AG04450 (cell line): ENCODE measurements around the gene NACC2. TPM values are rescaled to one million over a fixed set of nuclear protein-coding genes. Genes with fewer than 3 reads are reported as not detected.
A peak's percentile ranks its signal among the peaks of the same experiment; 100 is the strongest.

Source experiments
- CTCF ChIA-PET: fragments of 300-600, 350-600 bp; formaldehyde crosslinking; extraction: SDS; loops from one replicate; lab custom pipeline; 2022; ENCODE audit warnings: antibody characterized with exemption, inconsistent platforms; lab: Charles Lee
- POLR2A ChIA-PET: fragments of 350-600 bp; formaldehyde crosslinking; extraction: SDS; loops from one replicate; lab custom pipeline; 2021; ENCODE audit warnings: antibody characterized with exemption, inconsistent platforms; lab: Yijun Ruan, JAX
- DNase-seq: peaks from one replicate; pipeline ENCODE4 v3.0.0-alpha.2; 2011; ENCODE audit warnings: low read depth, low spot score
- H3K27ac ChIP-seq: one replicate; pipeline ENCODE4 v1.5.1; 2012; ENCODE audit warnings: low read depth, low read length, control low read depth
- H3K27me3 ChIP-seq: one replicate; pipeline ENCODE4 v1.6.0; 2012; ENCODE audit warnings: low read length; ENCODE audit not compliant: control insufficient read depth, insufficient read depth
- H3K4me3 ChIP-seq: 2 replicates; pipeline ENCODE4 v1.5.1; 2011; ENCODE audit warnings: mild to moderate bottlenecking, low read depth, low read length, control low read depth
- H3K9me3 ChIP-seq: 2 replicates; pipeline ENCODE4 v1.5.1; 2012; ENCODE audit warnings: low read length; ENCODE audit not compliant: control insufficient read depth, insufficient read depth
- CTCF ChIP-seq: IDR thresholded peaks from 2 replicates; pipeline ENCODE4 v1.5.1; 2011; ENCODE audit warnings: low read depth, low read length, control low read depth, inconsistent platforms
- polyA plus RNA-seq: library from polyadenylated mRNA; depleted of rRNA; stranded (reverse); fragments of >200 nt; gene quantifications from 2 replicates; pipeline ENCODE4 v1.2.3, GENCODE V29; 2011

The NACC2 gene
- polyA plus RNA-seq, 1 experiment: 11.7 TPM

GRCh38 chr9:136052991-136053756, 41.9 kb downstream of the NACC2 start:
- no peak for DNase-seq
- no peaks in the 10 kb centered on the region for H3K27me3 ChIP-seq
- H3K4me3 ChIP-seq: peak overlapping the region; percentile 67; the same call in 1 of the 2 replicates
- H3K9me3 ChIP-seq: no peaks in the 10 kb centered on the region; the same call in 1 of the 2 replicates
- TF ChIP-seq CTCF: no peak
- peak overlapping the region; percentile 83 for H3K27ac ChIP-seq
- ChIA-PET CTCF (no interaction called here), POLR2A (interaction anchor here (1.1 to 1.5 kb wide), 2 partner anchors 28 to 87 kb away, joined by 3 to 4 read pairs; no protein-coding TSS in a partner anchor)

GRCh38 chr9:136052472-136052880, 42.6 kb downstream of the NACC2 start:
- no peak for DNase-seq
- TF ChIP-seq CTCF: no peak
- CTCF ChIA-PET: interaction anchor here (0.6 to 1.3 kb wide), 4 partner anchors 49 to 593 kb away, joined by 3 to 6 read pairs (median 4); no protein-coding TSS in a partner anchor
- Histone ChIP-seq H3K4me3 (peak overlapping the region; percentile 67), H3K27ac (peak overlapping the region; percentile 83), H3K27me3 (no peaks in the 10 kb centered on the region), H3K9me3 (no peaks in the 10 kb centered on the region; the same call in 1 of the 2 replicates)
- POLR2A ChIA-PET: interaction anchor here (0.7 to 2.0 kb wide), 6 partner anchors 8 to 146 kb away, joined by 3 to 12 read pairs (median 4); no protein-coding TSS in a partner anchor

- Histone ChIP-seq H3K4me3 (peak overlapping the region; percentile 67), H3K27ac (peak overlapping the region; percentile 83), H3K9me3 (peaks cover 2% of the 10 kb centered on the region; the same call in 1 of the 2 replicates), H3K27me3 (no peaks in the 10 kb centered on the region)
- DNase-seq: peak; percentile 80
- CTCF ChIA-PET: interaction anchor here (0.6 to 1.3 kb wide), 4 partner anchors 49 to 593 kb away, joined by 3 to 6 read pairs (median 4); no protein-coding TSS in a partner anchor
- POLR2A ChIA-PET: interaction anchor here (0.6 to 2.0 kb wide), 9 partner anchors 8 to 1686 kb away, joined by 3 to 12 read pairs (median 4); no protein-coding TSS in a partner anchor
- no peak for TF ChIP-seq CTCF
Measured at GRCh38 chr9:136051837-136052471, 43.1 kb downstream of the NACC2 start.

- H3K4me3 ChIP-seq: peak overlapping the region; percentile 67
- peaks cover 4% of the 10 kb centered on the region; the same call in 1 of the 2 replicates for H3K9me3 ChIP-seq
- no peak for DNase-seq
- ChIA-PET CTCF (interaction anchor here (1.0 to 1.3 kb wide), 2 partner anchors 48 to 84 kb away, joined by 3 to 6 read pairs; no protein-coding TSS in a partner anchor), POLR2A (interaction anchor here (0.6 to 2.0 kb wide), 7 partner anchors 9 to 1685 kb away, joined by 3 to 12 read pairs (median 4); no protein-coding TSS in a partner anchor)
- TF ChIP-seq CTCF: no peak
- H3K27ac ChIP-seq: peak overlapping the region; percentile 83
- no peaks in the 10 kb centered on the region for H3K27me3 ChIP-seq
Measured at GRCh38 chr9:136051453-136051836, 43.6 kb downstream of the NACC2 start.
